HG03025 (cell line): ENCODE results near the gene SNRNP40.

ENCODE experiments used
- ATAC-seq: cut with Tn5 transposase; IDR thresholded peaks from one replicate; pipeline ENCODE4 v1.9.1; 2021; ENCODE audit warnings: mild to moderate bottlenecking, moderate library complexity; ENCODE audit not compliant: unreplicated experiment, low FRiP score

SNRNP40 gene

GRCh38 chr1:31234870-31235269 is 61.7 kb downstream of the SNRNP40 start:
- ATAC-seq: no peak

GRCh38 chr1:31234123-31234708 is 62.4 kb downstream of the SNRNP40 start:
- no peak for ATAC-seq

- ATAC-seq: no peak
Observed at GRCh38 chr1:31232689-31233088, 63.9 kb downstream of the SNRNP40 start.

GRCh38 chr1:31231802-31232201 is 64.8 kb downstream of the SNRNP40 start:
- ATAC-seq: no peak

GRCh38 chr1:31230378-31230777 is 66.2 kb downstream of the SNRNP40 start:
- no peak for ATAC-seq

- ATAC-seq: no peak
Observed at GRCh38 chr1:31228986-31229385, 67.6 kb downstream of the SNRNP40 start.

- no peak for ATAC-seq
Observed at GRCh38 chr1:31227891-31228568, 68.6 kb downstream of the SNRNP40 start.

GRCh38 chr1:31224068-31224467 is 72.5 kb downstream of the SNRNP40 start:
- no peak for ATAC-seq

- no peak for ATAC-seq
Observed at GRCh38 chr1:31222176-31222575, 74.4 kb downstream of the SNRNP40 start.

GRCh38 chr1:31221072-31221471 is 75.5 kb downstream of the SNRNP40 start:
- ATAC-seq: no peak

GRCh38 chr1:31219489-31219888 is 77.1 kb downstream of the SNRNP40 start:
- no peak for ATAC-seq

- no peak for ATAC-seq
Observed at GRCh38 chr1:31218705-31219104, 77.9 kb downstream of the SNRNP40 start.

- ATAC-seq: no peak
Observed at GRCh38 chr1:31216016-31216415, 80.6 kb downstream of the SNRNP40 start.

- no peak for ATAC-seq
Observed at GRCh38 chr1:31215065-31215570, 81.5 kb downstream of the SNRNP40 start.

- no peak for ATAC-seq
Observed at GRCh38 chr1:31214316-31215064, 82.1 kb downstream of the SNRNP40 start.
